OCI-LY7 (cell line): ENCODE measurements around the gene SEC31A.

Source experiments
- CTCF ChIP-seq: fragments of 200-600 bp; sonication (generic); conservative IDR thresholded peaks from 2 replicates; pipeline ENCODE4 v1.5.1; 2014; ENCODE audit warnings: mild to moderate bottlenecking, antibody characterized with exemption, low read length, moderate library complexity, mixed read lengths
- EZH2phosphoT487 ChIP-seq: fragments of 200-600 bp; sonication (generic); IDR thresholded peaks from 2 replicates; pipeline ENCODE4 v1.6.1; 2018; ENCODE audit warnings: low read depth, borderline replicate concordance, mild to moderate bottlenecking, mixed run types, antibody characterized with exemption, low read length, moderate library complexity, mixed read lengths

- TF ChIP-seq CTCF (no peak), EZH2phosphoT487 (no peak)
Measured at GRCh38 chr4:82825425-82825824, 65.5 kb downstream of the SEC31A start.
